Stimulated activated CD8-positive, alpha-beta memory T cell treated with anti-CD3 and anti-CD28 coated beads, Interleukin-7, amount 100 ng/mL, for 48 hours (primary cell): ENCODE results near the gene PPAT.
"Not testable (repeated sequence)": the region's sequence is repeated elsewhere in the genome, so short reads cannot be mapped to it uniquely, and the experiment has no call there.

Experiments
- DNase-seq, 2 donors: peaks; one replicate each; pipeline ENCODE4 v3.0.0-alpha.2; 2020; ENCODE audit warnings: low read depth in 1 of 2; ENCODE audit errors: extremely low read depth in 1 of 2

The PPAT gene

DNA sequence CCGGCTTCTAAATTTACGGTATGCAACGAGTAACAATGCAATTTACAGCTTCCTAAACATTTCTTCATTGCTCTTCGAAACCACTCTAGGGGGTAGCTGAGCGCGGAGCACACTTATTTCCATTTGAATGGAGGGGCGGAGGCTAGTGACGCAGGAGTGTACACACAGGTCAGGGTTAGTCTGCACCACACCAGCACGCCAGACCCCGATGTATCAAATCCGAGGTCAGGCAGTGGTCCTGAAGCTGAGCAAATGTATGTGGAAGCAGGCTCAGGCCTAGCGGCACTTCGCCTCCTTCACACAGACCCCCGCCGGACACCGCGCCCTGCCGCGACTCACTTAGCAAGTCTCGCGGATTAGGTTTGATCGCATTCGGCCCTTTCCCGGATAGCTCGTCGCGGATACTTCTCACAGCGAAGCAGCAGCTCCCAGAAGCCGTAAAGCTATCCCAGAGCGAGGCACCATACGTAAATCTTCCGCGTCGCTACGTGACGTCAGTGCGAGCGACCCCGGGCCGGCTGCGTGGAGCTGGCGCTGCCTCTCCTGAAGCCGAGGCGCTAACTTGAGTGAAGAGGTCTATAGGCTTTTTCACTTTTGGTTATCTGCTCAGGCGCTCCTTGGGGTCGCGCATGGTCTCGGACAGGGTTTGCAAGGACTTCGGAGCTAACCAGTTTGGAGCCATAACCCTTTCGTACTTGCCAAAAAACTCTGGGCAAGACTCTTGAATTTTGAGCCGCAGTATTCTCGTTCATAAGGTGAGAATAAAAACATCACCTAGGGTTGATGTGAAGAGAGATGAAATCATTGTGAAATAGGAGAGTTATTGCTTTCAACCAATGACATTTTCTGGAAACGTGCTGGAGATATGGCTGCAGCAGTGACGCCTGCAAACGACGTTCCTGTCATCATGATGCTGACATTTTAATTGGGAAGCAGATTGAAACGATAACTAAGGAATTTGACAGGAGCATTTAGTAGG lies 48.1 kb downstream of the PPAT start, which contains the start of gene AASDH:
AASDH (minus strand) TSS at position 469 of the 979 bp plus-strand sequence. CDS start 3,192 bp downstream, outside the sequence.
- peak; percentile 89 for DNase-seq

DNA sequence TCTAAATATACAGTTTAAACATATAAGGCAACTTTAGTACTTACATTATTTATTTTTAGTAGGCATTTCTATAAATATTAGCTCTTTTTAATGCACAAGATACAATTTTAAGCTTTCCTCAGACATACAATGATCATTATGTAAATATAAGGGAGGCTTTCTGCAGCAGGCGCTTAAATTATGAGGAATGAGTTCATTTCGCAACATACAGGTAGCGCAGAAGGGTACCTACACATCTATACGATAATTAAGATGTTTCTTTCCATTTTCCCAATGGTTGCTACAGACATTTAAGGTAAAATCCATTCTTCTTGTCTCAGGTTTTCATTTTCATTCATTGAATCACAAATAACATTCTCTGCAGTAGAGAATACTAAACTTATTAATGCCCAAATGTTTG lies 49.3 kb downstream of the PPAT start:
- no peak for DNase-seq

DNA sequence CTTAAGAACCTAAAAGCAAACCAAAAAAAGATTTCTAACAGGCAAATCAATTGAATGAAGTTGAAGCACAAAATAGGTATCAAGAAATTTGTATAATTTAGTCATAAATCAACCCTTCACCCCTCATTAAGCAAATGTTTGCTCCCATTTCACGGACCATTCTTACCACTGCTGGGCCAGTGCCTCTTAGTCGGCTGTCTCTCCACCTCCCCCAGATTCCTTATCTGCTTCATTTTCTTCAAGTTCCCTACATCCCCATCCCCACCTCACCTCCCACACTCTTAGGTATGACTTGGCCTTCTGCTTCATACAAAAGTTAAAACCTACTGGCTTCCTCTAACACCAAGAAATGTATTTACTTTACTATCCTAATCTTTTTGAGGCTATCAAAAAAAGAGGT lies 60.0 kb downstream of the PPAT start:
- DNase-seq: no peak

DNA sequence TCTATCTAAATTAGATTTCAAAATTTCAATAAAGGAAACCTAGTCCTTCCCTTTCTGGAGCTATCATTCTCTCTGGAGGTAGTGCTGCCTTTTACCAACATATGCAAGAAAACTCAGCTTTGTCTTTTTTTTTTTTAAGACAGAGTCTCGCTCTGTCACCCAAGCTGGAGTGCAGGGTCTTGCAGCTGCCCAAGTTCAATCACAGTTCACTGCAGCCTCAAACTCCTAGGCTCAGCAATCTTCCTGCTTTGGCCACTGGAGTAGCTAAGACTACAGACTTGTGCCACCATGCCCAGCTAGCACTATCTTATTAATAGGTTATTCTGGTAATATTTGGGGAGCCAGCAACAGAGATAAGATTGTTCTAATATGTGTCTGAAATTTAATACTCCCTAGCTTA lies 60.5 kb downstream of the PPAT start:
- no peak for DNase-seq

DNA sequence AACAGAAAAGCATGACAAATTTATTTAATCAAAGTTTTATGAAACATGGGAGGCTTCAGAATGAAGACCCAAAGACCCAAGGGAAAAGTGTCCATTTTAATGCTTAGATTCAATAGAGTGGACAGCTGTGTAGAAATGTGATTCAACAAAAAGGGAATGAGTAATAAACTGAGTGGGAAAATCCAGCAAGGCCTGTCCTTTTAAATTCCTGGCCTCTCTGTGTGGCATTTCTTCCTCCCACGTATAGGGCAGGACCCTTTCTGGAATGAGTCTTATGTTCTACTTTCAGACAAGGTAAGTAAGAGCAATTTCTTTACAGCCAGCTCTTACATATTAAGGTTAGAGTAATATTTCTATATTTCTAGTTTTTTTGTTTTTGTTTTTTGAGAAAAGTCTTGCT lies 62.6 kb downstream of the PPAT start:
- DNase-seq: no peak

DNA sequence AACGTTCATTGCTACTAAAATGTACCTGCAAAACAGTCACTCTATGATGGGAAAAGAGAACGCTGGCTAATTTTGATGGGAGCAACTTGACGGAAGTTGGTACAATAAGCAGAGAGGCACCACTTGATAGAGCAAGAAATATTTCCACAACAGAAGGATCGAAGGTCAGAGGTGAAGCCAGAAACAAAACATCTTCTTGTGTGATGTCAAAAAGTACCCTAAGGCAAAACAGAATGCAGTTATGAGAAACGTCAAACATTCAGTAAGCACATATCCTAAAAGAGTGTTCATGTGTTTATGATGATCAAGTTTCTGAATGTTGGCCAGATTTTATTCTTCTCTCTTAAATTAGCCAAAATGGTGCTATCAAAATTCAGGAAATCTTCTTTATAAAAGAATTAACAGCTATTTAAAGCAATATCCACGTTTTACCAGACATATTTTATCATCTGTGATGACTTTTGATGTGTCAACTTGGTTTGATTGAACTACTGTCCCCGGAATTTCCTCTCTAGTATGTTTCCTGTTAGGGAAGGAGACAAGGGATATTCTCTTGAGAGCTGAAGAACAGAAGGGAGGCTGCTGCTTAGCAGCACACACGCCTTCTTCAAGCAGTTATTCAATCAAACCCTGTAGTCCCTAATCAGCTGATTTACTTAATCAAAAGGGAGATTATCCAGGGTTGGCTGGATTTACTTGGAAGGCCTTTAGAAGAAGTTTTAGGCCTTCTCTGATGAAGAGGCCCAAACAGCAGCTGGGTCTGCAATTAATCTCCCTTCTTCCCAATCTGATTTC lies 63.8 kb downstream of the PPAT start:
- DNase-seq: no peak

DNA sequence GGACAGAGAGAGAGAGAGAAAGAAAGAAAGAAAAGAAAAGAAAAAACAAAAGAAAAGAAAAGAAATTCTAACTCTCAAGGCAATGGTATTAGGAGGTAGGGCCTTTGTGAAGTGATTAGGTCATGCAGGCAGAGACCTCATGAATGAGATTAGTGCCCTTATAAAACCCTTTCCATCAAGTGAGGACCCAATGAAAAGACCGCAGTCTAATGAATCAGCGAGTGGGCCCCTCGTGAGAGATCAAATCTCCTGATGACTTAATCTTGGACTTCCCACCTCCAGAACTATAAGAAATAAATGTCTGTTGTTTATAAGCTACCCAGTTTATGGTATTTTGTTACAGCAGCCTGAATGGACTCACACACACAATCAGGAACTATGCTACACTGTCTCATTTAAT lies 65.0 kb downstream of the PPAT start:
- no peak for DNase-seq

DNA sequence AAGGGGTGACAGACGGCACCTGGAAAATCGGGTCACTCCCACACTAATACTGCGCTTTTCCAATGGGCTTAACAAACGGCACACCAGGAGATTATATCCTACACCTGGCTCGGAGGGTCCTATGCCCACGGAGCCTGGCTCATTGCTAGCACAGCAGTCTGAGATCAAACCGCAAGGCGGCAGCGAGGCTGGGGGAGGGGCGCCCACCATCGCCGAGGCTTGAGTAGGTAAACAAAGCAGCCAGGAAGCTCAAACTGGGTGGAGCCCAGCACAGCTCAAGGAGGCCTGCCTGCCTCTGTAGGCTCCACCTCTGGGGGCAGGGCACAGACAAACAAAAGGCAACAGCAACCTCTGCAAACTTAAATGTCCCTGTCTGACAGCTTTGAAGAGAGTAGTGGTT lies 72.4 kb downstream of the PPAT start:
- DNase-seq: not testable (repeated sequence)

DNA sequence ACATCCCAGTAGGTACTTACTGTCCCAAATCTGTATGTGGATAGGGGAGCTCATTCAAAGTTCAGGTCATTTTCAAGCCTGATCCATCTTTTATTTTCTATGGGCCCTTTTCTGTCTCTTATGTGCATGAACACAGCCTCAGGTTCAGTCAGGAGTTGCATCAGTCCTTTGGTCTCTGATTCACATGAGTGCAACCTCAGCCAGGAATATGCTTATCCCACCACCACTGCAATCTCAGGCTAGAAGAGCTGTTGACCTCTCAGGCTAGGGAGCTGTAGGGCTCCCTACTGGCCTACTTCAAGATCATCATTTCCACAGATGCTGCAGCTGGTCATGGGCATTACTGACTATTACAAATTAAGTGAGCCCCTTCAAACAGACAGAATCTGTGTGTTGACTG lies 75.3 kb downstream of the PPAT start:
- no peak for DNase-seq

DNA sequence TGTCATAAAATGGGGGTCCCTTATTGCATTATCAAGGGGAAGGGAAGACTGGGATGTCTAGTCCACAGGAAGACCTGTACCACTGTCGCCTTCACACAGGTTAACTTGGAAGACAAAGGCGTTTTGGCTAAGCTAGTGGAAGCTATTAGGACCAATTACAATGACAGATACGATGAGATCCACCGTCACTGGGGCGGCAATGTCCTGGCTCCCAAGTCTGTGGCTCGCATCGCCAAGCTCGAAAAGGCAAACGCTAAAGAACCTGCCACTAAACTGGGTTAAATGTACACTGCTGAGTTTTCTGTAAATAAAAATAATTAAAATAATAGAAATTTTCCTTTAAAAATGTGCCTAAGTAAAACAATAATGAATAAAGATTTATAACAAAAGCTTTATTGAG lies 78.8 kb downstream of the PPAT start:
- no peak for DNase-seq

DNA sequence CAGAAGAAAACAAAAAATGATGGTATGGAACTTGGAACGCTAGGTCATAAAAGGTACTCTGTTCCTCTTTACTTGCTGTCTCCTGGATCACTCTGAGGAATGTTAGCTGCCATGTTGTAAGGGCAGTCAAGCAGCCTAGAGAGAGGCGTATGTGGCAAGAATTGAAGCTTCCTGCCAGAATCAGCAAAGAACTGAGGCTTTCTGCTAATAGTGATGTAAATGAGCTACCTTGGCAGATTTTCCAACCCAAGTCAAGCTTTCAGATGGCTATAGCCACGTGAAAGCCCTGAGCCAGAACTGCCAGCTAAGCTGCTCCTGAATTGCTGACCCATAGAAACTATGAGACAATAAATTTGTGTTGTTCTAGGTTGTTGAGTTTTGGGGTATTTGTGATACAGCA lies 86.8 kb downstream of the PPAT start:
- DNase-seq: no peak

DNA sequence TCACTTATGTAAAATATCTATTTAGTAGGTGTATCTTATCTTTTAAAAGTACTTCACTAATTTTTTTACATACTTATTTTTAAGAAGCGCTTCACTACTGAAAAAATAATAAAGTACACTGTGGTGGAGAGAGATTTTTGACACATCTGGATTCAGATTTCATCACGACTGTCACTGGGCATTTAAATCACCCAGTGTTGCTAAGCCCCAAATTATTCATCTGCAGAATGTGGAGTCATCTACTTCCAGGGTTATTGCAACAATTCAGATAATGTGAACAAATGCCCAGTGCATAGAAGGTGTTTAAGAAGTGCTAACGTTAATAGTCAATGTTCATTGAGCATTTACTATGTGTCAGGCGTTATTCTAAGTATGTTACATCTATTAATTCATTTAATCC lies 90.0 kb downstream of the PPAT start:
- DNase-seq: no peak
